Renal pelvis (tissue), 4 donors: ENCODE data around the gene PRDX1. TPM values are rescaled to one million over a fixed set of nuclear protein-coding genes. Genes with fewer than 3 reads are reported as not detected.
"Not testable (repeated sequence)": the region's sequence is repeated elsewhere in the genome, so short reads cannot be mapped to it uniquely, and the experiment has no call there.

Source experiments
- DNase-seq: peaks from one replicate; pipeline ENCODE4 v3.0.0-alpha.2; 2013
- polyA plus RNA-seq, 3 donors: library from polyadenylated mRNA; unstranded; fragments of 120-200 nt; gene quantifications; one replicate each; pipeline ENCODE4 v1.2.1, GENCODE V29; 2013; ENCODE audit not compliant: insufficient read length in 3 of 3

Gene PRDX1
- polyA plus RNA-seq, 3 donors = 300 to 331 (median 314) TPM

DNA sequence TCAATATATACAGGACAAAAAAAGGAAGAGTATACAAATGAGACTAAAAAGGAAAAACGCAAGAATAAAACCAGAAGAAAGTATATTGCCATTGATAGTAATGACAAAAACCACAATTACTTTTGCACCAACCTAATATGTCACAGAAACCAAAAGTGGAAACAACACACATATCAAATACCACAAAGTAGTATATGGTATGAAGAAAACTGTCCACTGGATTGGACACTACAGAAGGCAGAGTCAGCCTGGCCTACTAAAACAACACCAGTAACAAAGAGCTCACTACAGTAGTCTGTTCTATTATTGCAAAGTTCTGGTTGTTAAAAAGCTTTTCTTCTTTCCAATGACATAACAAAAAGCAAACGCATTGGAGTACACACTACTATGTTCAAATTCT, 48.4 kb downstream of the PRDX1 start:
- DNase-seq = no peak

DNA sequence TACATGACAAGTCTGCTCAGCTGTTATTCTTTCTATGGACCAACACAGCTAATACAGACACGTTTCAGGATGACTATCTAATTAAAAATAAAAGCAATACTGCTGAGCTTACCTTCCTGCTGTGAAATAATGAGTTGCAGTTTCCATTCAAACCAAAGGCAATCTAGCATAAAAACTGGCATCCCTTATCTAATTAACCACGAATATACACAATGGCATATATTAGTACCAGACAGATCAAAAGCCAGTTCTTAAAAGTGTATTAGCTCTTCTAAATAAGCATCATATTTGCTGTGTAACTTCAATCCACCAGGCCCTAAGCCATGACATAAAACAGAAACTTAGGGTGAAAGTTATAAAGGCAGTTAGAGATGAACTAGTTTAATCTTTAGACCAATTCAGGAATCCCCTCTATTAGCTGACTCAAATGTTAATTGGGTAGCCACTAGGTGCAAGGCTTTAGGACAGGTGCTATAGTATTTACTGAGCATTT, 51.3 kb downstream of the PRDX1 start:
- DNase-seq = no peak

DNA sequence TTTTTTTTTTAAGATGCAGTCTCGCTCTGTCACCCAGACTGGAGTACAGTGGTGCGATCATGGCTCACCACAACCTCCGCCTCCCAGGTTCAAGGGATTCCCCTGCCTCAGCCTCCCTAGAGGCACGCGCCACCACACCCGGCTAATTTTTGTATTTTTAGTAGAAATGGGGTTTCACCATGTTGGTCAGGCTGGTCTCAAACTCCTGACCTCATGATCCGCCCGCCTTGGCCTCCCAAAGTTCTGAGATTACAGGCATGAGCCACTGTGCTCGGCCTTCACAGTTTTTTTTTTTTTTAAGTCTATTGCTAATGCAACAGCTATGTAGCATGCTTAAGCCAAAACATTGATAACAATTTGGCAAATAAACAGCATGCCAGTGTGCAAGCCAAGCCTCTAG, 54.3 kb downstream of the PRDX1 start:
- not testable (repeated sequence) for DNase-seq

DNA sequence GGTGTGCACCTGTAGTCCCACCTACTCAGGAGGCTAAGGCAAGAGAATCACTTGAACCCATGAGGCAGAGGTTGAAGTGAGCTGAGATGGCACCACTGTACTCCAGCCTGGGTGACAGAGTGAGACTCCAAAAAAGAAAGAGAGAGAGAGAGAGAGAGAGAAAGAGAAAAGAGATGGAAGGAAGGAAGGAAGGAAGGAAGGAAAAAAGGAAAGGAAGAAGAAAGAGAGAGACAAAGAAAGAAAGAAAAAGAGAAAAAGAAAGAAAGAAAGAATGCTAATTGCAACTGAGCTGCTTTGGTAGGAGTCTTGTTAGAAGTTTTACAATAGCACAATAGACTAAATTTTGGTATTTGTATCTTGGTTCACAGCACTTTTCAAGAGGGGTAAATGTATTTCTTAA, 56.4 kb downstream of the PRDX1 start:
- DNase-seq = no peak

Other genes with a start within 250 kb of the PRDX1 start
- 1 to 10 TPM; 4.5 to 5.9 (median 4.7) TPM for gene HPDL, start 195.0 kb downstream of the PRDX1 start, polyA plus RNA-seq
- gene TOE1, start 181.7 kb downstream of the PRDX1 start, polyA plus RNA-seq = 10 to 100 TPM; 12.5 to 15.3 (median 14.1) TPM
- gene MUTYH, start 181.4 kb downstream of the PRDX1 start, polyA plus RNA-seq = 10 to 100 TPM; 28.2 to 40.1 (median 38.9) TPM
- gene TESK2, start 30.7 kb downstream of the PRDX1 start, polyA plus RNA-seq = 1 to 10 TPM; 6.6 to 8.4 (median 7.2) TPM
- 1 to 10 TPM; 1.5 to 4.5 (median 1.9) TPM for gene CCDC163, start 21.8 kb downstream of the PRDX1 start, polyA plus RNA-seq
- 10 to 100 TPM; 12.3 to 17.1 (median 13.6) TPM for gene MMACHC, start 21.6 kb downstream of the PRDX1 start, polyA plus RNA-seq
- gene AKR1A1, start 28.9 kb upstream of the PRDX1 start, polyA plus RNA-seq = 100 to 1,000 TPM; 313 to 323 (median 320) TPM
- 100 to 1,000 TPM; 320 to 372 (median 346) TPM for gene NASP, start 62.2 kb upstream of the PRDX1 start, polyA plus RNA-seq
- 1 to 10 TPM; 1.9 to 2.2 (median 2.1) TPM for gene CCDC17, start 102.2 kb upstream of the PRDX1 start, polyA plus RNA-seq
- gene GPBP1L1, start 164.6 kb upstream of the PRDX1 start, polyA plus RNA-seq = 100 to 1,000 TPM in 2 of 3 donors, 10 to 100 TPM in 1; 96.7 to 139 (median 115) TPM
- 10 to 100 TPM; 50.1 to 51.0 (median 50.2) TPM for gene TMEM69, start 166.3 kb upstream of the PRDX1 start, polyA plus RNA-seq
- gene IPP, start 228.8 kb upstream of the PRDX1 start, polyA plus RNA-seq = 10 to 100 TPM; 23.4 to 34.5 (median 29.7) TPM